HG03439 (cell line): Measurements from ENCODE around the gene GLE1.
"Not testable (repeated sequence)": the region's sequence is repeated elsewhere in the genome, so short reads cannot be mapped to it uniquely, and the experiment has no call there.

ENCODE experiments used
- ATAC-seq: cut with Tn5 transposase; IDR thresholded peaks from one replicate; pipeline ENCODE4 v1.9.1; 2021; ENCODE audit warnings: mild to moderate bottlenecking, moderate library complexity; ENCODE audit not compliant: unreplicated experiment

The GLE1 gene

GRCh38 chr9:128550770-128551656, 46.5 kb downstream of the GLE1 start:
- ATAC-seq, result no peak

- ATAC-seq, result no peak
Measured at GRCh38 chr9:128551657-128552152, 47.2 kb downstream of the GLE1 start.

GRCh38 chr9:128552153-128552743, 47.7 kb downstream of the GLE1 start, which contains the start of gene SPTAN1:
SPTAN1 (plus strand) TSS chr9:128552587; CDS start chr9:128566741, 14,154 bp downstream.
- peak; percentile 81 for ATAC-seq

- ATAC-seq, result peak; percentile 43
Measured at GRCh38 chr9:128552744-128553440, 48.4 kb downstream of the GLE1 start.

DNA sequence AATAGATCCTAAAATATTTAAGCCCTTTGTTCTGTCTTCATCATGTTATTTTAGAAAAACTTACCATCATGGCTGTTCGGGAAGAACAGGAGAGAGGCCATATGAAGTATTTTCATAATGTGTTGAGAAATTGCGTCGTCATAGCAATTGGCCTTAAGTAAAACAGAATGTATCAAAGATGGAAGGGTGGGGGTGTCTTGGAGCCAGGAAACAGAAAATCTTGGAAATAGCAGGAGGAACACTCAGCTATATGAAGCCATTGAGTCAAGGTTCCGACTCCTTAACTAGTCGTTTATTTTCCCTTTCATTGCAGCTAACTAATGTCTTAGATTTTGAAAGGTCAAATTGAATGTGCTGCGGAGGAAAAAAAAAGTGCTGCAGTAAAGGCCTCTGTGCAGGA, 49.2 kb downstream of the GLE1 start:
- no peak for ATAC-seq

DNA sequence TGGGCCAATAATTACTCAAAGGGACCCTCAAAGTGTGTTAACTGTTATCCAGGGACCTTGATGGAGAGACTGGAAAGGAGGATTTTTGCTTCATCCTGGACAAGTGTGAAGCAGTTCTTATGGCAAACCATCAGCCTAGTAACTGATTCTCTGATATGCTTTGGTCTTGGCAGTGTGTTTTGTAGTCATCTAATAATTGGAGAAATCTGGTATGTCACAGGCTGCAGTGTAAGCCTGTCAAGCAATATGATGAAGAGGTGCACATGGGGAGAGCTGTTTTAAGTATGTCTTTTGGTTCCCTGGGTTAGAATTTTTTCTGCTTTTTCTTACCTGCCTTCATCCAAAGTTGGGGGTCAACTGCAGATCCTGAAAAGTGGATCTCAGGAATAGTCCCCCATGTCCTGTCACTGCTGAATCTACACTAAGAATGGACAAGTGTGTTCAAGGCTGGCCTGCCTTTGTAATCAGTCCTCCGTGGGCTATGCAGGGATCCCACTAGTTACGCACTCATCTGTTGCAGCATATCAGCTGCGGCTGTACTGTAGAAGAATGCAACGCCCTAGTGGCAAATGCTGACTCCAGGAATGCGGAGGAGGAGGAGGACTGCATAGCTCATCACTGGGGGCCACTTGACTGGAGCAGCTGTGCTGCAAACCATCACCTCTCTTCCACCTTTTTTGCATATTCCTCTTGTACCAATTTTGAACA, 49.8 kb downstream of the GLE1 start:
- ATAC-seq, result no peak

DNA sequence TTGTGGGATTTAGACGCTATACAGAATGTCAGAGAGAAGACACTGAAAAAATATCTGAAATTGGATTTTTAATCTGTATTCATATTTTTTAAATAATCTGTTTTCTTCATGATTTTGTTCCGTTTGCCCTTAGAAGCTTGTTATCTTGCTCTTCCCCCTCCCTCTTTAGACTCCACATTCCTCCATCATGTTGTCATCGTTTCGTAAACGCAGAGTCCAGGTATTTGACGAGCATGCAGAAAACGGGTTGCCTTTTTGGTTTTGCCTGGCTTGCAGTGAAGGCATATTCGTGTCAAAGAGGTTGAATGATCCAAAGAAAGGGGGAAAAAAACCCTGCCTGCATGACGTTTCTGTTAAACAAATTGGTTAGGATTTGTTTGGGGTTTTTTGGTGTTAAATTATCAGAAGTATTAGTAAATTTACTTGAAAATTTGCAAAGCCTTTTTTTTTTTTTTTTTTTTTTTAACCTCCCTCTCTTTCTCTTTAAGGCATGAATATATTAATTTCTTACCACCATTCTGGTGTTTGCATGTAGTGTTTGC, 50.7 kb downstream of the GLE1 start:
- no peak for ATAC-seq

GRCh38 chr9:128556276-128556675, 51.8 kb downstream of the GLE1 start:
- no peak for ATAC-seq

GRCh38 chr9:128556926-128557634, 52.6 kb downstream of the GLE1 start:
- ATAC-seq, result no peak

DNA sequence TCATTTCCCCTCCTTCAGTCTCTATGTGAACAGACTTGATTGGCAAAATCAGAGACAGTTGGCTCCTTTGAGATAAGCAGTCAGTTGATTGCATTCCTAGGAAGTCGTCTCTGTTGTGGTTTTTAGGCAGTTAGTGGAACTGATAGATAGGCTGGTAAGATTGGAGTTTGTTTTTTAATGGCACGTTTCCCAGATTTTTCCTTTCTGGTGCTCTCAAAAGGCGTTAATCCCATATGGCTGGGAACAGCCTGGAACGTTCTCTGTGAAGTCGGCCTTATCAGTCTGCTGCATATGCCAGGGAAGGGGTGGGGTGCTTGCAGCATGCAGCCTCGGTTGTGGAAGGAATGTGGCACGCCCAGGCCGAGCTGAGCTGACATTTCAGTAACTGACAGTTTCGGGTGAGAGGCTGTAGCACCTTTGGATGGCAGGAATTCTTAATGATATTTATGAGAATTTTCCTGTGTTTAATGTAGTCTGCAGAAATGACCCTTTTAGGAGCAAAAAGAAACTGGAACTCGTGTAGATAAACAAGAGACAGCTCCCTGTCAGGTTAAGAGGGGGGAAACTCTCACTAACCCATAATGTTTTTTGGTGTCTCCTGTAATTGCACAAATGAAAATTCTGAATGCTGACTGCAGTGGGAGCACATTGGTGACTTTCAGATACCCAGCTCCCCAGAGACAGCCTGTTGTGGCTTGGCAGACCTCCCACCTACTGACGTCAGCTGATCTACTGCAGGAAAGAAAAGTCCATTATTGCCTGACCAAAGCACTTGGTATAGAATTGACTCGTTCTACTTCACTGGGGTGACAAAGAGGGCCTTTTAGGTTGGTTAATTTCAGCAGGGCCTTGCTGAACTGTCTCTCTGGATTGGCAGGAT, 54.2 kb downstream of the GLE1 start:
- ATAC-seq, result peak; percentile 54

DNA sequence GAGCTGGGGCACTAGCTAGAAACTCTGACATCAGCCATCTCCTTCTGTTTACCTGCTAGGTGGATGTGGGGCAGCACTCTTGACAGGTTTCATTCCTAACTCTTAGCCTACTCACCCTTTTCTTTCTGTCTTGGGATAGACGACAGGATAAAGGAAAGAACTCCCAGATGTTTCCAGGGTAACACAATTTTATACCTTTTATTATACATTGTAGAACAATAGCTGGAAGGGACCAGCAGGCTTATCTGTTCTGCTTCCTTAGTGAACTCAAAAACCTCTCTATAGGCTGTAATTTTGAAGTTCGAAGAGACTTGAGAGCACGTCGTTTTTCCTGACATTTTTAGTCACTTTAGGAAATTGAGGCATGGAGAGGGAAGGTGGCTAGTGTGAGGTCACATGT, 61.1 kb downstream of the GLE1 start:
- no peak for ATAC-seq

DNA sequence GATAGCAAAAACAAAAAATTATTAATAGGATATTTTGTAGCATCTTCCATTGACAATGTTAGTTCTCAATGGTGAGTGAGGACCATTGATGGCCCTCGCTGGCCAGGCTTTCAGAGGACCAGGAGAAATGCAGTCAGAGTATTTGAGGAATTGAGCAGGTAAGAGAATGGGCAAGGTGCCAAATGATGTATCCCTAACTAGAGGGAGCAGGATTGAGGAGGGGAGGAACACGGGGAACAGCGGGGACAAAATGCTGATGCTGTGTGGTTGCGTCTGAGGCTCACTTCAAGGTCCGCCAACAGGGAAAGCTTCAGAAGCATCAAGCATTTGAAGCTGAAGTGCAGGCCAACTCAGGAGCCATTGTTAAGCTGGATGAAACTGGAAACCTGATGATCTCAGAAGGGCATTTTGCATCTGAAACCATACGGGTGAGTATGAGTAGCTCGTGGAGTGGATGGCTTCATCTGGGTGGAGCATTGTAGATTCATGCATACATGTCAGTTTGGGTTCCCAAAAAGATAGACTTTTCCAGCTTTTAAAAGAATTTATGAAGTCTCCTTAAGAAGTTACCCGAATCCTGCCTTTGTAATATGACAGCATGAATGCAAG, 64.1 kb downstream of the GLE1 start:
- ATAC-seq, result no peak

DNA sequence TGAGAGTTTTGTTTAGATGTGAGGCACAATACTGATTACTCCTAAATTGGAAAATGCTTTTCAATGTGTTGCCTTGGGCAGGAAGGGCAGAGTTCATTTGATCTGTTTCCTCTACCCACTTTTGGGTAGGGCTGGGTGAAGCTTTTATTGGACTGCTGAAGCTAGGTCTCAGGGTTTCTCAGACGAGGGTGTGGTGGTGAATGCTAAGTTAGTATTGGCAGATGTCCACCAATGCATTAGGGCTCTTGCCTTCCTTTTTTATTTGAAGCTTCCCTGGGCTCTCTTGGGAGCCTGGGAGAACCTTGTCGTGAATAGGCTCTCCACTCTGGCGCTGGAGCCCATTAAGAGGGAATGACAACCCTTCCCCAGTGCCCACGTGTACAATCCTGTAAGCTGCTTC, 71.0 kb downstream of the GLE1 start:
- ATAC-seq, result no peak

- ATAC-seq, result no peak
Measured at GRCh38 chr9:128575916-128576315, 71.4 kb downstream of the GLE1 start.

DNA sequence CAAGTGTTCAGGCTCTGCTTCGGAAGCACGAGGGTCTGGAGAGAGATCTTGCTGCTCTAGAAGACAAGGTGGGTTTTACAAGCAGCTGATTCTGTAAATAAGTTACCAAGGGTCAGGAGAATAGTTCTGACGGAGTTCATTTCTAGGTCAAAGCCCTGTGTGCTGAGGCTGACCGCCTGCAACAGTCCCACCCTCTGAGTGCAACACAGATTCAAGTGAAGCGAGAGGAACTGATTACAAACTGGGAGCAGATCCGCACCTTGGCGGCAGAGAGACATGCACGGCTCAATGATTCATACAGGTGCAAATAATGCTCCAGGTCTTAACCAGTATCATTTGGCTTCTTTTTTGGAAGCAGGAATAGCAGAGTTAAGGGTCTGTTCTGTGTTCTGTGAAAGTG, 72.7 kb downstream of the GLE1 start:
- ATAC-seq, result no peak

- no peak for ATAC-seq
Measured at GRCh38 chr9:128579194-128579593, 74.7 kb downstream of the GLE1 start.

DNA sequence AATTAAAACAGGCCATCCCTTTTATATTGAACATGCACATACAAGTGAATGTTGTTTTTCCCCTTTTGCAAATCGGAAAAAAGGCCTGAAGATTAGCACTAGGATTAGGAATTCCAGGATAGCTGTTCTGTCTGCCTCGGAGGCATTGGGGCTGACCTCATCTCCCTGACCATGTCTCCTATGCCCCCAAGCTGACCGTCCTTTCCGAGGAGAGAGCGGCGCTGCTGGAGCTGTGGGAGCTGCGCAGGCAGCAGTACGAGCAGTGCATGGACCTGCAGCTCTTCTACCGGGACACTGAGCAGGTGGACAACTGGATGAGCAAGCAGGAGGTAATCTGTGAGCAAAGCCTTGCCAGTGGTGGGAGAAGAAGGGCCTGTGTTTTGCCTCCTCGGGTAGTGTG, 76.2 kb downstream of the GLE1 start:
- ATAC-seq, result no peak

DNA sequence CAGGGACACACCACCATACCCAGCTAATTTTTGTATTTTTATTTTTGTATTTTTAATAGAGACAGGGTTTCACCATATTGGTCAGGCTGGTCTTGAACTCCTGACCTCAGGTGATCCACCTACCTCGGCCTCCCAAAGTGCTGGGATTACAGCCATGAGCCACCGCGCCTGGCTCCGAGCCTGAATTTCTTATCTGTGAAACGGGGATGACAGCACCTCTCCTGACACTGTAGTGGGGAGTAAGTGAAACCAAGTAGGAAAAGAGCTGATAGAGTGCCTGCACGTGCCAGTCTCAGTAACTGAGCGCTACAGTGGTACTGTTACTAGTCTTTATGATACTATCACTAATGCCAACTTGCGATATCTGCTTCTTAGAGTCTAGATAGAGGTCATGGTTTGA, 80.6 kb downstream of the GLE1 start:
- ATAC-seq, result not testable (repeated sequence)

DNA sequence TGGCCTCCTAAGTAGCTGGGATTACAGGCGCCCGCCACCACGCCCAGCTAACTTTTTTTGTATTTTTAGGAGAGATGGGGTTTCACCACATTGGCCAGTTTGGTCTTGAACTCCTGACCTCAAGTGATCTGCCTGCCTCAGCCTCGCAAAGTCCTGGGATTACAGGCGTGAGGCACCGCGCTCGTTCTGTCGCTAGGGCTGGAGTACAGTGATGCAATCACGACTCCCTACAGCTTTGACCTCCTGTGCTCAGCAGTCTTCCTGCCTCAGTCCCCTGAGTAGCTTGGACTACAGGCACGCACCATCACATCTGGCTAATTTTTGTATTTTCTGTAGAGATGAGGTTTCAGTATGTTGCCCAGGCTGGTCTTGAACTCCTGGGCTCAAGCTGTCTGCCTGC, 82.4 kb downstream of the GLE1 start:
- not testable (repeated sequence) for ATAC-seq
